Fibroblast of skin of left quadriceps (primary cell): ENCODE data around the gene DOK3.

Experiments
- DNase-seq, 2 experiments: peaks; one replicate each; pipeline ENCODE4 v3.0.0-alpha.2; 2013; ENCODE audit warnings: low read depth in 2 of 2

DOK3 gene

DNA sequence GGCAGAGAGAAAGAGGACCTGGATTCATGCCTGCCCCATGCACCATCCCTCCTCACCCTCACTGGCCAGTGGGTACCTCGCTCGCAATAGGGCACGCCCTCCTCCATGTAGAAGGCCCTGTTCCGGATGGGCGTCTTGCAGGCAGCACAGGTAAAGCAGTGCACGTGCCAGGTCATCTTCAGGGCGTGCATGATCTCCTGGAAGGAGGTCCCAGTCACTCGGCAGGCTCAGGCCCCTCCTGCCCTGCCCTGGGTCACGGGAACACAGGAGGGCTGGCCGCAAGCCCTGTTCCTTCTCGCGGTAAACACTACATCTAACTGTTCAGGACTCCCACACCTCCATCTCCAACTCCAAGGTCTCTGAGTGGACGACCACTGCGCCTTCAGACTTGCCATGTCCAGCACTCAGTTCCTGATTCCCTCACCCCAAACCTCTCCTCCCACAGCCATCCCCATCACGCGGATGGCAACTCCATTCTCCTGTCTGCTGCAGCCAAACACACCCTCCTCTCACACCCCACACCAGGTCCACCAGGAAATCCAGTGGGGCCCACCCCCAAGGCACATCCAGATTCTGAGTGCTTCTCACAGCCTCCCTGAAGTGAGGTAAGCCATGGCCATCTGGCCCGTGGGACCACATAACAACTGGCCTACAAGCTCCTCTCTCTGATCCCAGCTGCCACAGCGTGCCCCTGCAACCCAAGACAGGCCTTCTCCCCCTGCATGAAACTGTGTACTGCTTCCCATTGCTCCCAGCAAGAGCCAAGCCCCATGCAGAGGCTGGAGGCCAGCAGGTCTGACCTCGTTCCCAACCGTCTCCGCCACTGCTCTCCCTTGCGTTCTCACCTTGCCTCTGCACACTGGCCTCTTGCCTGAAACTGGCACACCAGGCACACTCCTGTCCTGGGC lies 25.4 kb downstream of the DOK3 start:
- no peak for DNase-seq

DNA sequence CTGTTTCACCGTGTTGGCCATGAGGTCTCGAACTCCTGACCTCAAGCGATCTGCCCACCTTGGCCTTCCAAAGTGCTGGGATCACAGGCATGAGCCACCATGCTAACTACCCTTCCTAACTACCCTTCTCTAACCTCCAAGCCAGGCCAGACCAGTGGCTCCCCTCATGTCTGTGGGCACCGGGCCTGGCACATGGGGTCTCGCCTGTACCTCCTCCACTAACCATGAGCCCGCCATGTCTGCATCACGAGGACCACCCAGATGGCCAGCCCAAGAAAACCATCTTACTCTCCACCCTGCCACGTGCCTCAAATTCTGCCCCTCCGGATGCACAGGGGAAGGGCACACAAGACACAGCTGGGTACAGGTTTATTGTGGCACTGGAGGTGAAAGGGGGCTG lies 26.6 kb downstream of the DOK3 start:
- no peak for DNase-seq

DNA sequence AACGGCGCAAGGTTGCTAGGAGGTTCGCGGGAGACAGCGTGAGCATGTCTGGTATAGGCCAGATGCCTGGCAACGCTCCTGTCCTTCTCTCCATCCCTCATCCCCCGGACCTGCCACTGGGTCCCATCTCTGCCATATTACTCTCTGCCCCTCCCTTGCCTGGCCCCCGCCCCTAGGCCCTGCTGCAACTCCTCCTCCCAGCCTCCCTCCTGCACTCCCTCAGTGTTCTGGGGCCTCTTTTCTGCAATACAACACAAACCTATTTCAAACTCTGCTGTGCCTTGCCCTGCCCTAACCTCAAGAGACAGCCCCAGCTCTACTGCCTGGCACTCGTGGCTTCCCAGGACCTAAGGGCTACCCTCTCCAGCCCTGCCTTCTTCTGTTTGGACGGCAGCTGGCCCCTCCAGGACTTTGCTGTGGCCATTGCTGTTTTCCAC lies 27.2 kb downstream of the DOK3 start:
- DNase-seq: no peak

GRCh38 chr5:177479774-177480173 lies 29.9 kb downstream of the DOK3 start:
- DNase-seq: no peak

DNA sequence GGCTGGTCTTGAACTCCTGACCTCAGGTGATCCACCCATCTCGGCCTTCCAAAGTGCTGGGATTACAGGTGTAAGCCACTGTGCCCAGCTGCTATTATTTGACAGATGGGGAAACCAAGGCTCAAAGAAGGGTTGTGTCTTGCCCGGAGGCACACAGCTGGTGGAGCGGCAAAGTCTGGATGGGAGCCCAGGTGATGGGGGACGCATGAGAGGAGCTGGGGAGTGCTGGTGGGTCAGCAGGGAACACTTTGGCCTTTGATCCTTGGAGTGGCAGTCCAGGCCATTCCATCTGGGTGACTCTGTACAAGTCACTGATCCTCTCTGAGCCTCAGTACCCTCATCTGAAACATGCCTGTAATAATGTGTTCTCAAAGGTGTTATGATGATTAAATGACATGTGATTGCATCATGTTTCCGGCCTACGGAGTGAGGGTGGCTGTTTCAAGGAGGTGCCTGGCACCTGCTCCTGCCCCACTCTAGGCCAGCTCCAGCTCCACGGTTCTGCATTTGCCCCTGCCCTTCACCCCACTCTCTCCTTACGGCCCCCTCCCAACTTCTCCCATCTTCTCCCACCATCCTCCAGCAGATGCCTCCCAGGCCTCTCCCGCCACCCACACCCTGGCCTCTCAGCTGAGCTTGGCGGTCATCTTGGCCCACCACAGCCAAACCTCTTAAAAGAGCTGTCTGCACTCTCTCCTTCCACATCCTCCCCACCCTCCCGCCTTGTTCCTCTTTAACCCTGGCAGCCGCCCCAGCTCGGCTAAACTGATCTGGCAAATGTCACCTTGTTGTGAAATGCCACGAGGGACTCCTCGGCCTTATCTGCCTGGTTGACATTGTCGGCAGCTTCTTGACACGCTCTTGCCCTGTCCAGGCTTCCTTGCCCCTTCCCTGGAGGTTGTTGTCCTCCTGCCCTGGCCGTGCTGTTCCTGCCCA lies 30.6 kb downstream of the DOK3 start:
- DNase-seq: no peak

GRCh38 chr5:177477701-177478477 lies 31.7 kb downstream of the DOK3 start:
- no peak for DNase-seq

DNA sequence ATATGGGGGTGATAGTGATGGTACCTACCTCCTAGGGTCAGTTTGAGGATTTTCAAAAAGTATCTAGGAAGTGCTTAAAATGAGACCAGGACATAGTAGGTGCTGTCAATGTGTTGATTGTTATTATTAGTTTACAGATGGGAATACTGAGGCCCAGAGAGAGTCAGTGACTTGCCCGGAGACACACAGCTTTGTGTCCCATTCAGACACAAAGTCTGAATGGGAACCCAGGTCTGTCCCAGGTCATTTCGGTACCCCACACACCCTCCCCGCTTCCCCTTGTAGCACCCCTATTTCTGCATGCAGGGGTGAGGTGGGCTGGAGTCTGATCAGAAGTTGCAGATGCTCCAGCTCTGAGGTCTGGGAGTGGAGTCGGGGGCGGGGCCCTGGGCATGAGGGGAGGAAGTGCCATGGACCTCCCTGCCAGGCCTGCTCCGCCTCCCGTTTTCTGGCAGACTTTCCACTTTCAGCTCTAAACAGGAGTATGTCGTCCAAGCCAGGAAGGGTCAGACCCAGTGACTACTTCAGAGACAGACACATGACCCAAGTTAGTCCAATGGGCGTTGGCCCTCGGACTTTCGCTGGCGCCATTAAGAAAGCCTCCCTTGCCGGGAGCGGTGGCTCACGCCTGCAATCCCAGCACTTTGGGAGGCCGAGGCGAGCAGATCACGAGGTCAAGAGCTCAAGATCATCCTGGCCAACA lies 32.9 kb downstream of the DOK3 start:
- DNase-seq: no peak

GRCh38 chr5:177475563-177476427 lies 33.8 kb downstream of the DOK3 start:
- DNase-seq: no peak

DNA sequence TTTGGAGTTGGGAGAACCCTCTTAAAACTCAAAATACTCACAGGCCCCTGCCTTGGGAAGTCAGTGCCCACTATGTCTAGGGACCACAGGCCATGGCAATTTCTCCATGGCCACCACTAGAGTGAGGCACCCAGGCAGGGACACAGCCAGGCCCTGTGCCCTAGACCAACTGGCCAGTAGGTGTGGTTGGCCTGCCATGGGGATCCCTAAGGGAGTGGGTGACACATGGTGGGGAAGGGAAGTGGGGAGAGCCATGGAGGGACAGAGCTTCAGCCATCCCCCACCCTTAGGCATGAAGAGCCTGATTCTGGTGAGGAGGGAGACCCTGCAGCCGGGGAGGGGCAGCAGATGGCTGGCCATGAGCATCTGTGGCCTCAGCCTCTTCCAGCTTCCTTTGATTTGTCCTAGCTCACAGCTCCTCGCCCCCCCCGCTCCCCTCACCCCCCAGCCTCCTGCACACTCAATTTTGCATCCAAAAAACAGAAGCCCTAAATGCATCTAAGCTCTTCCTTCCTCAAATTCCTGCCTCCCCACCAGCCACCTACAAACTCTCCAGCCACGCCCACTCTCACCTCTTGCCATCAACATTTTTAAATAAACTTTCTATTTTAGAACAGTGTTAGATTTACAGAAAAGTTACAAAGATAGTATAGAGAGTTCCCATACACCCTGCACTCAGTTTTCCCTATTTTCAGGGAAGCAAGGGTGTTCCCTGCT lies 34.6 kb downstream of the DOK3 start:
- no peak for DNase-seq

- DNase-seq: no peak
Observed at GRCh38 chr5:177474002-177474476, 35.6 kb downstream of the DOK3 start.

- no peak for DNase-seq
Observed at GRCh38 chr5:177473443-177474001, 36.1 kb downstream of the DOK3 start, which contains the start of gene DBN1. DBN1 (minus strand) TSS chr5:177473634; CDS start chr5:177473521, 113 bp downstream.

DNA sequence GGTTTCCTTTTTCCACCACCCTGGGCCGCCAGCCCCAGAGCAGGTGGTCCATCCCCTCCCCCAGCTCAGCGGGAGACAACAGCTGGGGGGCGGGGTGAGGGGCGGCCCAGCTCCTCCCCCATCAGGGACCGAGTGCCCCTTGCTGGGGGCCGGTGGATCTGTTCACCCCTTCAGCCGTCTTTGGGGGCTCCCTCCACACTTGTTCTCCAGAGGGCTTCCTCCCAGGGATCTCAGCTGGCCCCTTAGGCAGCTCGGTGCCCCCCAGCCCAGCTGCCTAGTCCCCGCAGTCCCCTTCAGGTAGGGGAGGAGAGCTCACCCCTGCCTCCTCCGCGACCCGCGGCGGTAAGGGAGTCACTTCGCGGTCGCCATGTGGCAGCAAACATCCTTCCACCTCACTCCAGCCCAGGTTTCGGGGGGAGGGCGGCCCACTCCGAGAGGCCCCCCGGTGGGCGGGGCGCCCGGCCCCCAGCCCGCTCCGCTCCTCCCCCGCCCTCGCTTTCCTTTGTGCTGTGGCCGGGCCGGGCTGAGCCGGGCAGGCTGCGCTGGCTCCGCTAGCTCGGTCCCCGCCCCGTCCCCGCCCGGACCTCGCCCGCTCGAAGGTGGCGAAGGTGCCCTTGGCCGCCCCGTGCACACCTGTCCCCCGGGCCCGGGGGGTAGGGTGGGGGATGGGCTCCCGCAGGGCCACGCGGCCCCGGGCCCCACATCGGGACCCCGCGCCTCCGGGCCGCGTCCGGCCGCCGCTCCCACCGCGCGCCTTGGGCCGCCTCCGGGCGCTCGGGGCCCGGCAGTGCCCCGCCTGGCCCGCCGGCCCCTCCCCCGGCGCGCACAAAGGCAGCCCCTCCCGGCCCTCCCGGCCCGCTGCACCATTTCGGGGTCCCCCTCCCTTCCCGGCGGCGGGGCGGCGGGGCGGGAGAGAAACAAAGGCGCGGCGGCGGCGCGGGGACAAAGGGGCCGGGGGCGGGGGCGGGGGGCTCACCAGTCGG lies 36.9 kb downstream of the DOK3 start:
- DNase-seq: no peak

DNA sequence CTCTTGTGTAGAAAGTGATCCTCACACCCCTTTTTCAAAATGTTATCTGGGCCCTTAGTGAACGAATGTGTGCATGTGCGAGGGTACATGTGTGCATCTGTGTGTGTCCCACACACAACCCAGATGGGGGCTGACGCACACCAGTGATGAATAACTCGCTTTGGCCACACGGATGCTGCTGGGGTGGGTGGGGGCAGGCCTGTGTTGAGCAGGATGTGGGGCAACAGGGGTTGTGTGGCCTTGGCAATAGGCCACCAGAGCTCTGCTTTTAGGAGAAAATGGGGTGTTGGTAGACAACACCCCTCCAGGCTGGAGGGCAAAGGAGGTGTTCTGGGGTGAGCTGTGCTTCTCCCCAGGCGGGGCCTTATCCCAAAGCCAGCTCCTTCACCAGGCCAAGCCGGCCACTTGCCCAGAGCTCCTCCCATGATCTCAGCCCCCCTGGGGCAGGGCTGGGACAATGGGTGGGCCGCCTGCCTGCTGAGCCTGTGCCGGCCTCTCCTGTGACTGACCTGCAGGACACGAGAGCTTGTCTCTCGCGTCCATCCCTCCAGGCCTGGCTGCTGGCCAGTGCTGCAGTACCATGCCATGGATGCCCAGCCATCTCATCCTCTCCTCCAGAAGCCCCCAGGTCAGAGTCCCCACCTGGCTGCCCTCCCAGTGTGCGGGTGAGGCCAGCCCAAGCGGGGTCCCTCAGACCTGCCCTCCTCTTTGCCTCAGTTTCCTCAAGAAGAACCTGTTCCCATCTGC lies 37.8 kb downstream of the DOK3 start:
- no peak for DNase-seq

- DNase-seq: no peak
Observed at GRCh38 chr5:177470759-177471536, 38.7 kb downstream of the DOK3 start.

GRCh38 chr5:177469750-177470525 lies 39.7 kb downstream of the DOK3 start:
- DNase-seq: no peak
